Measurements from ENCODE around the gene COL23A1.

COL23A1 gene

DNA sequence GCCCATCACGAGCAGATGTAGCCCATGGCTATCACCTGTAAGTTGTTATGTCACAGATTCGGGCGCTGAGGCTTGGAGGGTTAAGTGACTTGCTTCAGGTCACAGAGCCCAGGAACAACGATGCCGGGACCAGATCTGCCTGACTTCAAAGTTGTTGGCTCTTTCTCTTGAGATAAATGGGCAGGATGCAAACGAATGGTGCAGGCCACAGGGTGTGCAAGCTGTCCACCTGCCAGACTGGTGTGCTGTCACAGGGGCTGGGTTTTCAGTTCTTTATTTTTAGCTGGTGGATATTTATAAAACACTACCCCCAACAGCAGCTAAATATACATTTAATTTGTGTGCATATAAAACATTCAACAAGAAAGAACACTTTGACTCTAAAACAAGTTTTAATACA lies 339.9 kb downstream of the COL23A1 start:
- DNase-seq (ENCODE audit: low read depth) = no peak
- TF ChIP-seq, protein P1, sequence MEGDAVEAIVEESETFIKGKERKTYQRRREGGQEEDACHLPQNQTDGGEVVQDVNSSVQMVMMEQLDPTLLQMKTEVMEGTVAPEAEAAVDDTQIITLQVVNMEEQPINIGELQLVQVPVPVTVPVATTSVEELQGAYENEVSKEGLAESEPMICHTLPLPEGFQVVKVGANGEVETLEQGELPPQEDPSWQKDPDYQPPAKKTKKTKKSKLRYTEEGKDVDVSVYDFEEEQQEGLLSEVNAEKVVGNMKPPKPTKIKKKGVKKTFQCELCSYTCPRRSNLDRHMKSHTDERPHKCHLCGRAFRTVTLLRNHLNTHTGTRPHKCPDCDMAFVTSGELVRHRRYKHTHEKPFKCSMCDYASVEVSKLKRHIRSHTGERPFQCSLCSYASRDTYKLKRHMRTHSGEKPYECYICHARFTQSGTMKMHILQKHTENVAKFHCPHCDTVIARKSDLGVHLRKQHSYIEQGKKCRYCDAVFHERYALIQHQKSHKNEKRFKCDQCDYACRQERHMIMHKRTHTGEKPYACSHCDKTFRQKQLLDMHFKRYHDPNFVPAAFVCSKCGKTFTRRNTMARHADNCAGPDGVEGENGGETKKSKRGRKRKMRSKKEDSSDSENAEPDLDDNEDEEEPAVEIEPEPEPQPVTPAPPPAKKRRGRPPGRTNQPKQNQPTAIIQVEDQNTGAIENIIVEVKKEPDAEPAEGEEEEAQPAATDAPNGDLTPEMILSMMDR (conservative IDR thresholded peaks at IDR 0.05; ENCODE audit: low read depth, low read length) = no peak
- no peak overlapping the region for H3K4me3 ChIP-seq (ENCODE audit: low read depth, low read length)

DNA sequence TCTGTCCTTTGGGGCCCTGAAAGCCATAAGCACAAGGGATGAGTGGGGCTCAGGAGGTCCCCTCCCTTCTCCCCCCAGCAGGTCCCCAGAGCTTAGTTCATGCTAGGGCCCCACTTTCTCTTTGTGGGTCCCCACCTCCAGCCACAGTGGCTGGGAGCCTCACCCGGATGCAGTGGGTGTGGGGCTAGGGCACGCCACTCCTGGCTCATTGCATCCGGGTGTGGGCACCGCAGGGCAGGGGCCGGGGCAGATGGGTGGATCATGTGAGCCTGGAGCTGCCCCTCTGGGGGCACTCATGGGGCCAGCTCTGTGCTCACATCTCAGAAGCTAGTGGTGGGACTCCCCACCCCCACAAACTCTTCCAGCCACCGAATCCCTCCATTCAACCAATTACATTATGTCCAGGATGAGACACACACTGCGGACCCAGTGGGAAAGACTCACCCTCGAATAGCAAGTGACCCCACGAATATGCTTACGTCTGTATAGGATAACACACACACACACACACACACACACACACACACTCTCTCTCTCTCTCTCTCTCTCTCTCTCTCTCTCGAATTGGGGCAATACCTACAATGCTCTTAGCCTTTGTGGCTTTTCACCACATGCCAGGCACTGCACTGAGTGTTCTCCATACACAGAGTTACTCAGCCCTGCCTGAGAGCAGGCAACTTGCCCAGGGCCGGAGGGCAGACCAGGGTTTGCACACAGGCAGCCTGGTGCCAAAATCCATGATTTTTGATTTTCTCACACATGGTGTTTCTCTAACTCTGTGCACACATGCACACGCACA lies 340.8 kb downstream of the COL23A1 start:
- H3K4me3 ChIP-seq (ENCODE audit: low read depth, low read length) = no peak overlapping the region
- TF ChIP-seq, protein P1 (conservative IDR thresholded peaks at IDR 0.05; ENCODE audit: low read depth, low read length) = no peak
- DNase-seq (ENCODE audit: low read depth) = peak; percentile 63

DNA sequence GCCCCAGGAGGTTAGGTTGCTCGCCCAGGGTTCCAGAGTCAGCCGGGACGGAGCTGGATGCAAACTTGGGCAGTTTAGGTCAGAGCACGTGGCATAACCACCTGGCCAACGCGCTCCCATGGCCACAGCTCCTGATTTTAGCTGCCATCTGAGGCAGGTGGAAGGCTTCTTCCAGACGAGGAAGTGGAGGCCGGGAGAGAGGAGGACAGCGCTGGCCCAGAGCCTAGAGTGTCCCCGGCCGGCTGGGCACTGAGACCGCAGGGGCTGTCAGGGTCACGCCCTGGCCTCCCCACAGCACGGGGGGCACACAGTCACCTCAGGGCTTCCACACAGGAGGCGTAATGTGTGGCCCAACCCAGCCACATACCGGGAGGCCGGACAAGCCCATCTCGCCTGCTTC lies 341.4 kb downstream of the COL23A1 start:
- DNase-seq (ENCODE audit: low read depth) = no peak
- no peak overlapping the region for H3K4me3 ChIP-seq (ENCODE audit: low read depth, low read length)
- TF ChIP-seq, protein P1 (conservative IDR thresholded peaks at IDR 0.05; ENCODE audit: low read depth, low read length) = no peak

DNA sequence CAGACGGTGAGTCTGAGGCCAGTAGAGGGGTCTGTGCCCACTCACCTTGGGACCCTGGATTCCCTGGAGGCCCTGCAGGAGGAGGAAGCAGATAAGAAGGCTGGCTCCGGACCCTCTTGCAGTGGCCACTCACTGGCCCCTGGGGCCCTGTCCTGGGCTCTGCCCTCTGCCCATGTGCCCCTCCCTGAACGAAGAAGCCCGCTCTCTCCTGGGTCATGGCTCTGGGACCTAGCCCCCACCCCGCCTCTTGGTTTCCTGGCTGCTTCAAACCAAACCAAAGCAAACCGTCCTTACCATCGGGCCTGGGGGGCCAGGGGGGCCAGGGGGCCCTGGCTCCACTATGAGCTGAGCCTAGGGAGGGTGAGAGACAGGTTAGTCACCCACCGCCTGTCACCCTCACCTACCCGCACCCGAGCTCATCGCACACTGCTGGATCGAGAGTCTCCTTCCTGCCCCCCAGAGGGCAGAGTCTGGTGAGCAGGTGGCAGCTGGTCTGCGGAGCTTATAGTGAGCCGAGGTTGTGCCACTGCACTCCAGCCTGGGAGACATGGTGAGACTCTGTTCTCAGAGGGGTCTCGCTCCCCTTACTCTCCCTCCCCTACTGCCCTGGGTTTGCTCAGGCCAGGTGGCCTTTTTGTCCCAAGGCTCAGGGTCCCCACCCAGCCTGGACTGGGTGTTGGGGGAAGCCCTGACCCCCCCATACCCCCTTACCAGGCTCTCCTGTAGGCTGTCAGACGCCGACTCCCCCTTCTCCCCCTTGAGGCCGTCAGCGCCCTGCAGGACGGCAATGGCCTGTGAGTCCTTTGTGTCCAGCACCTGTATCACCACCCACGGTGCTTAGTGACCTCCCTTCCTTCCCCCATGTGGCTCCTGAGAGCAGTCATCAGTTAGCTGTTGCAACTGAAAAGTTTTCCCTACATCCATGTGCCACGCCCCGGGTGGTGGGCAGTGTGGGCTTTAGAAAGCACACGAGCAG lies 342.4 kb downstream of the COL23A1 start:
- no peak overlapping the region for H3K4me3 ChIP-seq (ENCODE audit: low read depth, low read length)
- no peak for DNase-seq (ENCODE audit: low read depth)
- TF ChIP-seq, protein P1 (conservative IDR thresholded peaks at IDR 0.05; ENCODE audit: low read depth, low read length) = no peak

DNA sequence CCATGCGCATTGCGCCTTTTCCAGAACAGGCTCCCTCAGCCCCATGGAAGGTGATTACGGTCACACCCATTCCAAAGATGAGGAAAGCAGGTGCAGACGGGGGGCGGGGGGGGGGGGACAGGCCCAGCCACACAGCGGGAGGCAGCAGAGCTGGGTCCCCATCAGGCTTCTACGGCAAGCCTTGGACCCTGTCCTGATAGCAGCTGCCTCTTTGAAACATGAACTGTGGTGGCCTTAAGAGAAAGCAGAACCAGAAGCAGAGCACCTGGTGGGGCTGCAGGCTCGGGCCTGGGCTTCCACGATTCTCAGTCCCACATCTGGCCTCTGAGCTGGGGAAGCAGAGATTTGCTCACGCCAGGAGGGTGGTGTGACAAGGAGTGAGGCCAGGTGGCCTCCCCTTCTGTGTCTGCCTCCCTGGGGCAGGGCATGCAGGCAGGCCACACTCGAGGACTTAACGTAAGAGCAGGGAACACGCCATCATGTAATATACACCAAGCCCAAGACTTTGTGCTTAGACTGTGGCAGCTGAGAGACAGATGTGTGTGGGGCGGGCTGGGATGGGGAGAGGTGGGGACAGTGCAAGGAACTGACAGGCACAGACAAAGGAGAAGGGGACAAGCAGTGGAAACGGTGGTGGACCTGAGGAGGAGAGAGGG lies 343.4 kb downstream of the COL23A1 start:
- H3K4me3 ChIP-seq (ENCODE audit: low read depth, low read length) = no peak overlapping the region
- TF ChIP-seq, protein P1 (conservative IDR thresholded peaks at IDR 0.05; ENCODE audit: low read depth, low read length) = no peak
- no peak for DNase-seq (ENCODE audit: low read depth)

DNA sequence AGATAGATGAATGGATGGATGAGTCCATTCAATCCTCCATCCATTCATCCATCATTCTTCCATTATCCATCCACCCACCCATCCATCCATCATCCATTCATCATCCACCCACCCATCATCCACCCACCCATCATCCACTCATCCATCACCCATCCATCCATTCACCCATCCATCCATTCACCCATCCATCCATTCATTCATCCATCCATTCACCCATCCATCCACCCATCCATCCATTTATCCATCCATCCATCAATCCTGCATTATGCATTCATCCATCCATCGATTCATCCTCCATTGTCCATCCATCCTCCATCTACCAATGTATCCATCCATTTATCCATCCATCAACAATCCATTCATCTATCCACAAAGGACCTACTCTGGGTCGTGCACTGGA lies 344.8 kb downstream of the COL23A1 start:
- H3K4me3 ChIP-seq (ENCODE audit: low read depth, low read length) = no peak overlapping the region
- TF ChIP-seq, protein P1 (conservative IDR thresholded peaks at IDR 0.05; ENCODE audit: low read depth, low read length) = no peak

More for the DNA sequence above, 344.8 kb downstream of the COL23A1 start:
- DNase-seq (ENCODE audit: low read depth) = no peak
